NCI-H345 treated with DMSO at 0.1 percent for 48 hours (cell line): Measurements from ENCODE around the gene COX5A.

Experiments
- DNase-seq: peaks from one replicate; lab custom pipeline; 2025; ENCODE audit not compliant: unreplicated experiment; lab: John Stamatoyannopoulos, UW

The COX5A gene

GRCh38 chr15:74937590-74938371 is at the start of gene COX5A:
Gene COX5A, minus strand, starts transcription at chr15:74938073. Its CDS starts 59 bp downstream, at chr15:74938014.
- peak; percentile 62 for DNase-seq

- no peak for DNase-seq
These were observed 45.9 kb upstream of the COX5A start for GRCh38 chr15:74983725-74984231.

- no peak for DNase-seq
These were observed 44.3 kb upstream of the COX5A start for GRCh38 chr15:74982183-74982582.

- DNase-seq = no peak
These were observed 40.6 kb upstream of the COX5A start for GRCh38 chr15:74978503-74978902.

GRCh38 chr15:74978077-74978476 is 40.2 kb upstream of the COX5A start:
- DNase-seq = no peak

- DNase-seq = no peak
These were observed 39.7 kb upstream of the COX5A start for GRCh38 chr15:74977599-74977998.

- no peak for DNase-seq
These were observed 38.3 kb upstream of the COX5A start for GRCh38 chr15:74976159-74976558.

- no peak for DNase-seq
These were observed 29.8 kb upstream of the COX5A start for GRCh38 chr15:74967670-74968069.

- no peak for DNase-seq
These were observed 26.9 kb upstream of the COX5A start for GRCh38 chr15:74964794-74965193.

- DNase-seq = no peak
These were observed 25.3 kb upstream of the COX5A start for GRCh38 chr15:74963213-74963612.

- DNase-seq = no peak
These were observed 24.8 kb upstream of the COX5A start for GRCh38 chr15:74962671-74963070.

- DNase-seq = no peak
These were observed 24.3 kb upstream of the COX5A start for GRCh38 chr15:74962219-74962618.

- no peak for DNase-seq
These were observed 23.7 kb upstream of the COX5A start for GRCh38 chr15:74961616-74962015.

GRCh38 chr15:74960995-74961588 is 23.2 kb upstream of the COX5A start:
- no peak for DNase-seq

GRCh38 chr15:74960286-74960685 is 22.4 kb upstream of the COX5A start:
- DNase-seq = no peak

- no peak for DNase-seq
These were observed 21.7 kb upstream of the COX5A start for GRCh38 chr15:74959586-74959939.

- no peak for DNase-seq
These were observed 21.2 kb upstream of the COX5A start for GRCh38 chr15:74958908-74959585.

GRCh38 chr15:74958320-74958907 is 20.5 kb upstream of the COX5A start:
- no peak for DNase-seq

GRCh38 chr15:74957476-74958035 is 19.7 kb upstream of the COX5A start:
- no peak for DNase-seq

- DNase-seq = no peak
These were observed 19.0 kb upstream of the COX5A start, which contains the start of gene RPP25 for GRCh38 chr15:74956648-74957475. Gene RPP25, minus strand, starts transcription at chr15:74956772. Its CDS starts 189 bp downstream, at chr15:74956583.
